HL-60 (cell line): Measurements from ENCODE around the gene RNF141.

ENCODE experiments used
- POLR2AphosphoS5 ChIP-seq: IDR thresholded peaks from 2 replicates; pipeline ENCODE4 v1.6.1; 2012; ENCODE audit warnings: low read depth
- SPI1 ChIP-seq: IDR thresholded peaks from 2 replicates; pipeline ENCODE4 v1.6.1; 2012; ENCODE audit warnings: low read depth, mild to moderate bottlenecking, borderline replicate concordance
- TF ChIP-seq, protein P1 (sequence below): IDR thresholded peaks from one replicate; pipeline ENCODE4 v1.5.1; 2011; ENCODE audit warnings: low read length, control low read depth, inconsistent platforms; ENCODE audit not compliant: insufficient read depth

- TF ChIP-seq, protein P1, sequence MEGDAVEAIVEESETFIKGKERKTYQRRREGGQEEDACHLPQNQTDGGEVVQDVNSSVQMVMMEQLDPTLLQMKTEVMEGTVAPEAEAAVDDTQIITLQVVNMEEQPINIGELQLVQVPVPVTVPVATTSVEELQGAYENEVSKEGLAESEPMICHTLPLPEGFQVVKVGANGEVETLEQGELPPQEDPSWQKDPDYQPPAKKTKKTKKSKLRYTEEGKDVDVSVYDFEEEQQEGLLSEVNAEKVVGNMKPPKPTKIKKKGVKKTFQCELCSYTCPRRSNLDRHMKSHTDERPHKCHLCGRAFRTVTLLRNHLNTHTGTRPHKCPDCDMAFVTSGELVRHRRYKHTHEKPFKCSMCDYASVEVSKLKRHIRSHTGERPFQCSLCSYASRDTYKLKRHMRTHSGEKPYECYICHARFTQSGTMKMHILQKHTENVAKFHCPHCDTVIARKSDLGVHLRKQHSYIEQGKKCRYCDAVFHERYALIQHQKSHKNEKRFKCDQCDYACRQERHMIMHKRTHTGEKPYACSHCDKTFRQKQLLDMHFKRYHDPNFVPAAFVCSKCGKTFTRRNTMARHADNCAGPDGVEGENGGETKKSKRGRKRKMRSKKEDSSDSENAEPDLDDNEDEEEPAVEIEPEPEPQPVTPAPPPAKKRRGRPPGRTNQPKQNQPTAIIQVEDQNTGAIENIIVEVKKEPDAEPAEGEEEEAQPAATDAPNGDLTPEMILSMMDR: no peak
- TF ChIP-seq POLR2AphosphoS5 (no peak), SPI1 (no peak)
Measured at GRCh38 chr11:10564030-10564429, 23.0 kb upstream of the RNF141 start.
